HepG2 (cell line): ENCODE measurements around the gene ARHGEF1. TPM values are rescaled to one million over a fixed set of nuclear protein-coding genes. Genes with fewer than 3 reads are reported as not detected.

Experiments
- CC2D1A ChIP-seq: sonication (generic); formaldehyde crosslinking; IDR thresholded peaks from 2 replicates; pipeline ENCODE4 v1.8.1; 2023; ENCODE audit warnings: mild to moderate bottlenecking, missing genetic modification reagents
- DNMT3B ChIP-seq: conservative IDR thresholded peaks from 2 replicates; pipeline ENCODE4 v1.6.1; 2016; ENCODE audit warnings: missing biosample characterization, control low read depth
- EEA1 ChIP-seq: sonication (generic); formaldehyde crosslinking; IDR thresholded peaks from 2 replicates; pipeline ENCODE4 v1.5.1; 2020; ENCODE audit warnings: mild to moderate bottlenecking, missing genetic modification reagents, borderline replicate concordance
- ELF1 ChIP-seq: sonication (generic); formaldehyde crosslinking; IDR thresholded peaks from 2 replicates; pipeline ENCODE4 v1.4.0; 2020; ENCODE audit warnings: missing genetic modification reagents
- ELF3 ChIP-seq: IDR thresholded peaks from 2 replicates; pipeline ENCODE4 v1.6.1; 2016; ENCODE audit warnings: missing genetic modification reagents, missing compliant biosample characterization
- HDAC2 ChIP-seq: sonication (generic); formaldehyde crosslinking; IDR thresholded peaks from 2 replicates; pipeline ENCODE4 v1.4.0; 2020; ENCODE audit warnings: missing genetic modification reagents
- HIC2 ChIP-seq: sonication (generic); formaldehyde crosslinking; IDR thresholded peaks from 2 replicates; pipeline ENCODE4 v1.9.0; 2022; ENCODE audit warnings: low read depth, missing genetic modification reagents
- HOXD1 ChIP-seq: sonication (generic); formaldehyde crosslinking; IDR thresholded peaks from 2 replicates; pipeline ENCODE4 v1.5.0; 2020; ENCODE audit warnings: missing genetic modification reagents
- MLX ChIP-seq: IDR thresholded peaks from 2 replicates; pipeline ENCODE4 v1.6.1; 2016
- NONO ChIP-seq, 2 experiments: fragments of 450-650 bp in 1 of 2; sonication (generic) in 1 of 2; formaldehyde crosslinking in 1 of 2; IDR thresholded peaks in 1 of 2; conservative IDR thresholded peaks in 1 of 2; 2 replicates each; pipeline versions ENCODE4 v1.6.1 to v1.8.0; 2017 to 2022; ENCODE audit warnings: mild to moderate bottlenecking in 1 of 2, missing genetic modification reagents in 1 of 2, moderate library complexity in 1 of 2
- ZFP36 ChIP-seq: fragments of 150-350 bp; IDR thresholded peaks from 2 replicates; pipeline ENCODE4 v1.6.1; 2018; ENCODE audit warnings: borderline replicate concordance, low read length, low read depth; ENCODE audit not compliant: partially characterized antibody
- ZNF296 ChIP-seq: sonication (generic); formaldehyde crosslinking; conservative IDR thresholded peaks from 2 replicates; pipeline ENCODE4 v1.5.0; 2020; ENCODE audit warnings: mild to moderate bottlenecking, missing genetic modification reagents
- ZNF512B ChIP-seq: sonication (generic); formaldehyde crosslinking; IDR thresholded peaks from 2 replicates; pipeline ENCODE4 v1.5.1; 2020; ENCODE audit warnings: missing genetic modification reagents, mild to moderate bottlenecking, borderline replicate concordance
- polyA plus RNA-seq, 8 experiments: library from polyadenylated mRNA; depleted of rRNA in 3 of 8; stranded (reverse) in 7 of 8; unstranded in 1 of 8; fragments of >200 nt; fragmentation: Illumina TruSeq in 4 of 8; extraction: Trizol in 4 of 8; gene quantifications; 2 replicates each; pipeline versions ENCODE4 v1.2.1 to v1.2.3, GENCODE V29; 2011 to 2016; ENCODE audit warnings: low read depth in 4 of 8, missing spikeins in 1 of 8, mixed read lengths in 1 of 8; ENCODE audit not compliant: insufficient read depth in 1 of 8
- total RNA-seq, 5 experiments: library from RNA; depleted of rRNA; stranded (reverse); fragments of >200 nt; fragmentation: Illumina TruSeq; extraction: Trizol; gene quantifications; 2 replicates each; pipeline ENCODE4 v1.2.3, GENCODE V29; 2016; ENCODE audit warnings: low read depth in 1 of 5
- TF ChIP-seq, protein P1 (sequence below): sonication (generic); formaldehyde crosslinking; IDR thresholded peaks from 2 replicates; pipeline ENCODE4 v1.9.0; 2021; ENCODE audit warnings: missing genetic modification reagents, mild to moderate bottlenecking, borderline replicate concordance
- TF ChIP-seq, protein P2 (sequence below): sonication (generic); formaldehyde crosslinking; IDR thresholded peaks from 2 replicates; pipeline ENCODE4 v1.5.1; 2020; ENCODE audit warnings: mild to moderate bottlenecking, missing genetic modification reagents, borderline replicate concordance

The ARHGEF1 gene
- total and polyA plus RNA-seq, 2 of the 13 experiments (the other 11 are each of a cell fraction or from before 2014, with no cell fraction given): 33.7 to 34.7 TPM

DNA sequence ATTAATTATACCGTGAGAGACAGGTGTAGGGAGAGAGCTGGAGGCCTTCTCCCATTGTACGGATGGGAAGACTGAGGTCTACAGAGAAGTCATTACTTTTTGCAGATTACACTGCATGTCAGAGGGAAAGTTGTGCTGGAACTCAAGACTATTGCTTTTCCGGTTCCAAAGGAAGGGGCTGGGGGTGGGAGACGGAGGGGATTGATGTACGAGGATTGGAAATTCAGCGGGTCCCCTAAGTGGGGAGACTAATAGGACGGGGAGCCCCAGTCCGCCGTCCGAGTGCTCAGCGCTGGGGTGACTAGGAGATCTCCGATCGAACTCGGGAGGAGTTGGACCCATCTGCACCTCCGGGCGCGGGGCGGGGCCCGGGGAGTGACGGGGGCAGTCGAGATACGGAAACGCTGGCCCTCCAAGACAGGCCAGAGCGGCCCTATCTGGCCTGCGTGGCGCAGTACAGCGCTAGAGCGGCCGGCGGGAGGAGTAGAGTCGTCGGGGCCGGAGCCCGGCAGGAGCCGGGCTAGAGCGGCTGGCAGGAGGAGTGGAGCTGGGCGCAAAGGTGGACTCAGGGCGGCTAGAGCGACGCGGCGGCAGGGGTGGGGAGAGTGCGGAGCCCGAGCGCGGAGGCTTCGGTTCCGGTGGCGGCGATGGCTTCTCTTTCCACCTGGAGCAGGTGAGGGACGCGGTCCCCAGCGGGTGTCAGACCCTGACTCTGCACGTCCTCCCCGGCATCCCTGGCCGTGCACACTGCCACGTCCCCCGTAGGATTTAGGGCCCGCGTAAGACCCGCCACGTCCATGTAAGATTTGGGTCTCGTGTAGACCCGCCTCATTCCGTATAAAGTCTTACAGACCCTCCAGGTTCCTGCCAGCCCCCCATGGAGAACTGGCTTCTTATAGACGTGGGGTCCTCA lies 1.1 kb downstream of the ARHGEF1 start (continued):
- TF ChIP-seq HDAC2 (CRISPR knock-in tag) (peak; percentile 64), CC2D1A (CRISPR knock-in tag) (no peak), ELF3 (CRISPR knock-in tag) (peak; percentile 97), ELF1 (CRISPR knock-in tag) (peak; percentile 98), HOXD1 (peak; percentile 80; the same call in 1 of the 2 replicates), EEA1 (no peak; the same call in 1 of the 2 replicates), ZNF512B (CRISPR knock-in tag) (no peak), MLX (peak; percentile 40), HIC2 (CRISPR knock-in tag) (no peak), NONO (IDR thresholded peaks at IDR 0.05) (no peak), NONO (CRISPR knock-in tag; conservative IDR thresholded peaks at IDR 0.05) (peak; percentile 94), ZFP36 (no peak), ZNF296 (CRISPR knock-in tag) (no peak), DNMT3B (CRISPR knock-in tag) (peak; percentile 81)
- TF ChIP-seq, protein P1, sequence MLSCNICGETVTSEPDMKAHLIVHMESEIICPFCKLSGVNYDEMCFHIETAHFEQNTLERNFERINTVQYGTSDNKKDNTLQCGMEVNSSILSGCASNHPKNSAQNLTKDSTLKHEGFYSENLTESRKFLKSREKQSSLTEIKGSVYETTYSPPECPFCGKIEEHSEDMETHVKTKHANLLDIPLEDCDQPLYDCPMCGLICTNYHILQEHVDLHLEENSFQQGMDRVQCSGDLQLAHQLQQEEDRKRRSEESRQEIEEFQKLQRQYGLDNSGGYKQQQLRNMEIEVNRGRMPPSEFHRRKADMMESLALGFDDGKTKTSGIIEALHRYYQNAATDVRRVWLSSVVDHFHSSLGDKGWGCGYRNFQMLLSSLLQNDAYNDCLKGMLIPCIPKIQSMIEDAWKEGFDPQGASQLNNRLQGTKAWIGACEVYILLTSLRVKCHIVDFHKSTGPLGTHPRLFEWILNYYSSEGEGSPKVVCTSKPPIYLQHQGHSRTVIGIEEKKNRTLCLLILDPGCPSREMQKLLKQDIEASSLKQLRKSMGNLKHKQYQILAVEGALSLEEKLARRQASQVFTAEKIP (CRISPR knock-in tag): no peak
- TF ChIP-seq, protein P2, sequence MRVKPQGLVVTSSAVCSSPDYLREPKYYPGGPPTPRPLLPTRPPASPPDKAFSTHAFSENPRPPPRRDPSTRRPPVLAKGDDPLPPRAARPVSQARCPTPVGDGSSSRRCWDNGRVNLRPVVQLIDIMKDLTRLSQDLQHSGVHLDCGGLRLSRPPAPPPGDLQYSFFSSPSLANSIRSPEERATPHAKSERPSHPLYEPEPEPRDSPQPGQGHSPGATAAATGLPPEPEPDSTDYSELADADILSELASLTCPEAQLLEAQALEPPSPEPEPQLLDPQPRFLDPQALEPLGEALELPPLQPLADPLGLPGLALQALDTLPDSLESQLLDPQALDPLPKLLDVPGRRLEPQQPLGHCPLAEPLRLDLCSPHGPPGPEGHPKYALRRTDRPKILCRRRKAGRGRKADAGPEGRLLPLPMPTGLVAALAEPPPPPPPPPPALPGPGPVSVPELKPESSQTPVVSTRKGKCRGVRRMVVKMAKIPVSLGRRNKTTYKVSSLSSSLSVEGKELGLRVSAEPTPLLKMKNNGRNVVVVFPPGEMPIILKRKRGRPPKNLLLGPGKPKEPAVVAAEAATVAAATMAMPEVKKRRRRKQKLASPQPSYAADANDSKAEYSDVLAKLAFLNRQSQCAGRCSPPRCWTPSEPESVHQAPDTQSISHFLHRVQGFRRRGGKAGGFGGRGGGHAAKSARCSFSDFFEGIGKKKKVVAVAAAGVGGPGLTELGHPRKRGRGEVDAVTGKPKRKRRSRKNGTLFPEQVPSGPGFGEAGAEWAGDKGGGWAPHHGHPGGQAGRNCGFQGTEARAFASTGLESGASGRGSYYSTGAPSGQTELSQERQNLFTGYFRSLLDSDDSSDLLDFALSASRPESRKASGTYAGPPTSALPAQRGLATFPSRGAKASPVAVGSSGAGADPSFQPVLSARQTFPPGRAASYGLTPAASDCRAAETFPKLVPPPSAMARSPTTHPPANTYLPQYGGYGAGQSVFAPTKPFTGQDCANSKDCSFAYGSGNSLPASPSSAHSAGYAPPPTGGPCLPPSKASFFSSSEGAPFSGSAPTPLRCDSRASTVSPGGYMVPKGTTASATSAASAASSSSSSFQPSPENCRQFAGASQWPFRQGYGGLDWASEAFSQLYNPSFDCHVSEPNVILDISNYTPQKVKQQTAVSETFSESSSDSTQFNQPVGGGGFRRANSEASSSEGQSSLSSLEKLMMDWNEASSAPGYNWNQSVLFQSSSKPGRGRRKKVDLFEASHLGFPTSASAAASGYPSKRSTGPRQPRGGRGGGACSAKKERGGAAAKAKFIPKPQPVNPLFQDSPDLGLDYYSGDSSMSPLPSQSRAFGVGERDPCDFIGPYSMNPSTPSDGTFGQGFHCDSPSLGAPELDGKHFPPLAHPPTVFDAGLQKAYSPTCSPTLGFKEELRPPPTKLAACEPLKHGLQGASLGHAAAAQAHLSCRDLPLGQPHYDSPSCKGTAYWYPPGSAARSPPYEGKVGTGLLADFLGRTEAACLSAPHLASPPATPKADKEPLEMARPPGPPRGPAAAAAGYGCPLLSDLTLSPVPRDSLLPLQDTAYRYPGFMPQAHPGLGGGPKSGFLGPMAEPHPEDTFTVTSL: no peak
